Brain microvascular endothelial cell (primary cell): ENCODE data around the gene KLHL29.
A peak's percentile ranks its signal among the peaks of the same experiment; 100 is the strongest.

Source experiments
- DNase-seq: peaks from one replicate; pipeline ENCODE4 v3.0.0-alpha.2; 2020
- H3K27ac ChIP-seq: fragments of 250-450 bp; sonication (Bioruptor Pico); 2 replicates; pipeline ENCODE4 v1.5.1; 2020; ENCODE audit warnings: mild to moderate bottlenecking, moderate library complexity
- H3K27me3 ChIP-seq: fragments of 250-450 bp; sonication (Bioruptor Pico); replicated peaks from 2 replicates; pipeline ENCODE4 v1.5.1; 2020; ENCODE audit warnings: mild to moderate bottlenecking
- H3K36me3 ChIP-seq: fragments of 250-450 bp; sonication (Bioruptor Pico); replicated peaks from 2 replicates; pipeline ENCODE4 v1.5.1; 2020; ENCODE audit warnings: mild to moderate bottlenecking
- H3K4me3 ChIP-seq: 2 replicates; pipeline ENCODE4 v1.5.1; 2011; ENCODE audit warnings: low read depth, mild to moderate bottlenecking, control low read depth, low read length, moderate library complexity
- CTCF ChIP-seq: IDR thresholded peaks from 2 replicates; pipeline ENCODE4 v1.5.1; 2011; ENCODE audit warnings: low read depth, mild to moderate bottlenecking, moderate library complexity, low read length, control low read depth, inconsistent platforms; ENCODE audit errors: missing control alignments
- in situ Hi-C: cut with HindIII; loops from 2 replicates; pipeline ENCODE4 v1.10.0; 2017; ENCODE audit warnings: low sequenced_read_pairs, low pct_ligation_motif_present

The KLHL29 gene

GRCh38 chr2:23417310-23417709 is 32.3 kb downstream of the KLHL29 start:
- Histone ChIP-seq H3K27me3 (no peaks in the 10 kb centered on the region), H3K36me3 (no peaks in the 10 kb centered on the region), H3K27ac (no peak overlapping the region), H3K4me3 (no peak overlapping the region)
- no peak for DNase-seq
- no peak for TF ChIP-seq CTCF
- in situ Hi-C loops: no loop called here

- TF ChIP-seq CTCF: no peak
- no peak for DNase-seq
- peak overlapping the region; percentile 14 for H3K27ac ChIP-seq
- H3K36me3 ChIP-seq: no peaks in the 10 kb centered on the region
- H3K4me3 ChIP-seq: no peak overlapping the region
- in situ Hi-C loops: no loop called here
- H3K27me3 ChIP-seq: no peaks in the 10 kb centered on the region
These were observed 33.1 kb downstream of the KLHL29 start for GRCh38 chr2:23418056-23418455.

GRCh38 chr2:23418461-23418911 is 33.5 kb downstream of the KLHL29 start:
- no peaks in the 10 kb centered on the region for H3K36me3 ChIP-seq
- H3K27me3 ChIP-seq: no peaks in the 10 kb centered on the region
- no peak overlapping the region for H3K4me3 ChIP-seq
- TF ChIP-seq CTCF: no peak
- DNase-seq: peak; percentile 69
- in situ Hi-C loops: no loop called here
- peak overlapping the region; percentile 14 for H3K27ac ChIP-seq

DNA sequence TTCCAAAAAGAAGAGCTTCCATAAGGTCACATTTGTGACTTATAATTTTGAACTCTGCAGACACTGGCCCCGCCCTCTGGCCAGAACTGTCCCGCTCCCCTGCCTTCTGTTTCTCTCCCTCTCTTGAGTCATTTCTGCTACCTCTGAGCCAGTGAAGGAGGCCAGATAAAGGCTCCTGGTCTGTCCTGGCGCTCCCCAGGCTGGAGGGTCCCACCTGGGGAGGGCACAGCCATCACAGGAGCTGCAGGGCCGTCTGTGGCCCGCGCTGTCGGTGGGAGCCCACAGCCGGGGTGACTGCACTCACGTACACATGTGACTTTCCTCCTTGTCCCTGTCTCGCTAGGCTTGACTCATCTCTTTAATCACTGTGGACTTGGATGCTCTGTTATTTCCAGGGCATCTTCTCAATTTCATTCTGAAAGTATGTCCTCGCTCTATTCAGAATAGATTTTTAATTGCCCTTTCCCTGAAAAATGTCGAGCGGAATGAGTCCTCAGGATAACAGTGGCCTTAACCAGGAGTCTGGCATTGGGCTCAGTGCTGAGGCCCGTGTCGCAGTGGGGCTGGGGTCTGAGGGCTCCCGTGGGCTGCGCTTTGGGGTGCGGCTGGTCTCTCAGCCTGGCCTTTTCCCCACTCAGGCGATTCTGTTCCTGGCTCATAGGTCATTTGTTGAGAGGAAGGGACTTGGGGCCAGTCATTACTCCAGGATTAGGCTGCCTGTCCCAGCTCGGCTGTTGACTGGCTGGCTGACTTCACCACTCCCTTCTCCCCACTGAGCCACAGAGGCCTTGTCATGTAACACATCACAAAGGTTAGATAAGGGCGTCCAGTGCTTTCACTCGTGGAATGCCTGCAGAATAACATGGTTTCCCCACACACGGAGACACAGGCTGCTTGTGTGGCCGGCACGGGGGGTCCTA is 34.5 kb downstream of the KLHL29 start:
- H3K36me3 ChIP-seq: no peaks in the 10 kb centered on the region
- peak overlapping the region; percentile 14 for H3K27ac ChIP-seq
- no peak for TF ChIP-seq CTCF
- H3K4me3 ChIP-seq: no peak overlapping the region
- H3K27me3 ChIP-seq: no peaks in the 10 kb centered on the region
- peak; percentile 27 for DNase-seq
- in situ Hi-C loops: no loop called here

DNA sequence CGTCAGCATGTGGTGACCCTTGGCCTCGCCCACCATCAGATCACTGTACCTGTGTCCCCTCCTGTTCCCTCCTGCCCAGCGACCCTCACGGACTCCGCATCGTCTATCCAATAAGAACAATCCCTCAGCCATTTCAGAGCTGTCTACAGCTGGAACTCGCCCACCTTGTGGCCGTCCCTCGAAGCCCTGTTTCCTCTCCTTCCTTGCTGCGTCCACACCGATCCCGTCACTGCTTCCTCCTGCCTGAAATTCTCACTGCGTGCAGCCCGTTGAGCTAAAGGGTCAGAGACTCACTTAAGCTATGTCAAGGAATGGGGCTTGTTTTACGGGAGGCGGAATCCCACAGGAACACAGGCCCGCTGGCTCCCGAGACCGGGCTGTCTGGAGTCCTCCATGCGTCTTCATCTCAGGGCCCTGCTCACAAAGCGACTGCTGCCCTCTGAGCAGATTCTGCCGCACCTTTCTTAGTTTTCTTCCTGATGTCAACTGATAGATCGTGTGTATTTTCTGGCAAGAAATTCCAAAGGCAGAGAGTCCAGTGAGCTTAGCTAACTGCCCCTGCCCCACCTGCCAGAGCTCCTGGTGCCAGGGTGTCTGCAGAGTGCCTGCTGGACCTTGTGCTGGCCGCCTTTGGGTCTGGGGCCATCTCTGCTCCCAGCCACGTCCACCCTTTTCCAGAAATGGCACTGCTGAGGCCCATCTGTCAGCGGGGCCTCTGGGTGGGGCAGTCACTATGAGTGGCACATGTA is 35.3 kb downstream of the KLHL29 start:
- no peaks in the 10 kb centered on the region for H3K27me3 ChIP-seq
- in situ Hi-C loops: no loop called here
- H3K4me3 ChIP-seq: no peak overlapping the region
- no peak for DNase-seq
- H3K36me3 ChIP-seq: no peaks in the 10 kb centered on the region
- TF ChIP-seq CTCF: no peak
- H3K27ac ChIP-seq: no peak overlapping the region
